ENCODE results near the gene RALB.

- no peak for TF ChIP-seq CTCF (IDR thresholded peaks at IDR 0.05)
- no peak for TF ChIP-seq POLR2A (IDR thresholded peaks at IDR 0.05)
Observed at GRCh38 chr2:120300385-120300784, 47.7 kb downstream of the RALB start.
